HG03457 (cell line): Measurements from ENCODE around the gene TSPAN11.

Experiments
- ATAC-seq: cut with Tn5 transposase; IDR thresholded peaks from one replicate; pipeline ENCODE4 v1.9.1; 2021; ENCODE audit warnings: moderate number of reproducible peaks; ENCODE audit not compliant: unreplicated experiment

The TSPAN11 gene

DNA sequence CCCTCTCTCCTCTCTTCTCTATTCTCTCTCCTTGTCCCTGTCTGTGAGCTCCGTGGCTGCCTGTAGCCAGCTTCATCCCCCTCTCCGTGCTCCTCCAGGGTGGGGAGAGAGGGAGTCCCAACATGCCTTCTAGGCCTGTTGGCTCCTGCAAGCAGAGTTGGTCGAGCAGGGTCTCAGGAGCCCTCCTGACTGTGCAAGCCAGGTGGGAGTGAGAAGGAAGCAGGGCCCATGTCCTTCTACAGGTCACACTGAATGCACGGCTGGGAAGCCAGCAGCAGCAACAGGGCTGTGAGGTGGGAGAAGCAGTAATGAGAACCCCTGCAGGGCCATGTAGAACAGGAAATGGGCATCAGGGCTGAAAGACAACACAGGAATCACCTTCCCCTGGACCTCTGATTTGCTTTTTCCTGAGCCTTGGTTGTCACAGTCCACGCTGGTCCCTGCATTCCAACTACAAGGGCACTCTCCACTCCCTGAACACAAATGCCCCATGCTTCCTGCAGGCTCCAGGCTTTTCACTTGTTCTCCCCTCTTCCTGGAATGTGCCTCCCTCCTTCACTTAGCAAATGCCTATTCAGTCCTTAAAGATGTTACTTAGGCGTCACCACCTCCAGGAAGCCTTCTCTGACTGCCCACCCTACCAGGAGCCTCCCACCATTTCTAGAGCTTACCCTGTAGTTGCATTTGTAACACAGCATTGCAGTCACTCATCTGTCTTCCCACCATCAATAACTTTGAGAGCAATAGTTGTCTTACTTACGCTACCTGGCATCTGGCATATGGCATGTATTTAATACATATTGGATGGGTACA, 51.2 kb downstream of the TSPAN11 start:
- no peak for ATAC-seq

GRCh38 chr12:30978639-30979038, 52.1 kb downstream of the TSPAN11 start:
- no peak for ATAC-seq

DNA sequence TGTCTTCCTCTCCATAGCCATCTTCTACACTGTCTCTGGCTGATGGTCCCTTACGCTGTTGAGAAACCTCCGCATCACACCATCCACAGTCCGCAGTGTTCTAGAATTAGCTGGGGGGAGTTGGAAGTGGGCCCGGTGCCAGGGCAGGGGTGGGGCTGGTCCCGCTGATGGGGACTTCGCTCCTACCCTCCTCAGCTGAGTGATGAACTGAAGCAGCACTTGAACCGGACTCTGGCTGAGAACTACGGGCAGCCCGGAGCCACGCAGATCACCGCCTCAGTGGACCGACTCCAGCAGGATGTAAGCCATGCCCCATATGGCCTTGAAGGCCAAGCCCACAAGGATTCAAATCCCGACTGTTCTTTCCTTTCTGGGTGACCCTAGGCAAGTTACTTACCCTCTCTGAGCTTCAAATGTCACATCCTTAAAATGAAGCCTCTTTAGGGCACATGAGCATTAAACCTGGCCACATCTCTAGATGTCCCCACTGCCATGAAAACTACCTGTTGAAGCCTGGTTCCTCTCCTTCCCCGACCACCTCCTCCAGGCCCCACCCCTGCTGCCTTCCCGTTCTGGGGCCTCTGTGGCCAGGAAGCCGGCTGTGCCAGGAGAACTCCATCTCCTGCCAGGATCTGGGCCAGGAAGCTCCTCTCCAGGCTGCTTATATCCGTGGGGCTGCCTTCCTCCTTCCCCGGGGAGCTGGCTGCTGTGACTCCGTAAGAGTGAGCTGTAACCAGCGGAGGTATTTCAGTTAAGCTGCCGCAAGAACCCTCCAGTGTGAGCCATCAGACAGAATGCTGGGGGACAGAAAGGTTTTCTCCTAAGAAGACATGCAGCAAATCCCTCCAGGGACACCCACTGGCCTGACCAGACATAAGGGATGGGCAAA, 53.1 kb downstream of the TSPAN11 start:
- ATAC-seq = no peak

- no peak for ATAC-seq
Measured at GRCh38 chr12:30980955-30981662, 54.6 kb downstream of the TSPAN11 start.

DNA sequence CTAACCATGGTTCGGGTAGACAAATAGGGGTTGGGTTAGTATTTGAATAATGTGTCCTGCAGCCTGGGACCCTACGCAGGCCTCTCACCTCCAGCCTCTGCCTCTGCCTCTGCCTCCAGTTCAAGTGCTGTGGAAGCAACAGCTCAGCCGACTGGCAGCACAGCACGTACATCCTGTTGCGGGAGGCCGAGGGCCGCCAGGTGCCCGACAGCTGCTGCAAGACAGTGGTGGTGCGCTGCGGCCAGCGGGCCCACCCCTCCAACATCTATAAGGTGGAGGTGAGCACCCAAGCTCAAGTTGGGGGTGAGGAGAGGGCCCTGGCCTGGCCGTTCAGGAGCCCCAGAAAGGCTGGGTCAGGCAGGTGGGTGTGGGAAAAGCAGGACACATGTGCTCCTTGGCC, 55.9 kb downstream of the TSPAN11 start:
- ATAC-seq = no peak

DNA sequence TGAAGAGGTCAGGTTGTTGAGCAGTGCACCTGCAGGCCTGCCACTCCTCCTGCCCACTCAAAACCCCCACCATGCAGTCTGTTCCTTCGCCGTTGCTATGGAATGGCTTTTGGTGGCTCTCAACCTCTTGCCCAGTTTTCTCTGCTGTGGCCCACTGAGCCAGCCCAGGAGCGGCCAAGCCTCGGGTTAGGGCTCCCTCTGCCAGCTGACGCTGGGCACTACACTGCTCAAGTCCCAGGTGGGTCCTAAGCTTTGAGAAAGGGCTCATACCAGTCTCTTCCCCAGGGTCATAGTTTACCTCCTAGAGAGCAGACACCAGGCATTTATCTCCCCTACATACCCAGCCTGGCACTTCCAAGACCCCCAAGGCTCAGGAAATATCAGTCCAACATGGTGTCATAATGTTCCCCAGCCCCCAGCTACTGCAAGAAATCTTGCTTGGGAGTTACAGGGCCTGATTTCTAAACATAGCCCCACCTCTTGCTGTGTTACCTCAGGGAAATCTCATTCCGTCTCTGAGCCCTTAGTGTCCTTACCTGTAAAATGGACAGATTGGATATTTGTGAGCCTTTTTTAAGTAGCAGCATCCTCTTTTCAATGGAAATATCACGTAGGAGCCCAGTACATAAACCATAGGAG, 59.4 kb downstream of the TSPAN11 start:
- no peak for ATAC-seq

DNA sequence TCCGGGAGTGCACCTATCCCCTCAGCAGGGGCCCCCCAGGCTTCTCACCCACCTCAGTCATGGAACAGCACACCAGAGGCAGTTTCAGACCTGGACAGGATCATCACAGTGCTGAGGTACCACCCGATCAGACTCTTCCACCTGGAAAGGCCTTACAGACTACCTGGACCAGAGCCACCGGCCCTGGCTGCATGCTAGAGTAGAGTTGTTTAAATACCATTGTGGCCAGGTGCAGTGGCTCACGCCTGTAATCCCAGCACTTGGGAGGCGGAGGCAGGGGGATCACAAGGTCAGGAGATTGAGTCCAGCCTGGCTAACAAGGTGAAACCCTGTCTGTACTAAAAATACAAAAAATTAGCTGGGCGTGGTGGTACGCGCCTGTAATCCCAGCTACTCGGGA, 61.5 kb downstream of the TSPAN11 start:
- no peak for ATAC-seq

DNA sequence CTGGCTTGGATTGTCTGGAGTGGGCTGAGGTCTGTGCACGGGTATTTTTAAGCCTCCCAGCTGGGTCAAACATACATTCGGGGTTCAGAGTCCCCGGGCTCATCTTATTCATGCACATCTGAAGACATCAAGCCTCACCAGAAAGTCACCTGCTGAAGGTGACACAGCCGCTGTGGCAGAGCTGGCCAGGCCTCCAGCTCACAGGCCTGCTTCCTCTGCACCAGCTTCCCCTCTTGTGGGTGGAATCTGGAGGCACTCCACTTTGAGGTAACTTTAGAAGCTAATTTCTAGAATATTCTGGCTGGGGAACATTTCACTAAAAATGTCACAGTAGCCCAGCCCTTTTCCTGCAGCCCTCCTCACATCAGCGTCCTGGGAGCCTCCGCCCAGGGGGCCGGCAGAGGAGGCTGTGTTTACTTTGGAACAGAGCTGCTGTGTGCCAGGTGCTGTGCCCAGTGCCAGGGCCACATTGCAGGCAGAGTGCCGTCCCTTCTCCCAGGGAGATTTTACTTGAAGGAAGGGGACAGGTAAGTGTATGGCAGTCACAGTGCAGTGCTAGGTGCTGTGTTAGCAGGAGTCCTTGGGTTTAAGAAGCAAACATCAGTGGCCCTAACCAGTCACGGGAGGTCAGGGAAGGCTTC, 62.2 kb downstream of the TSPAN11 start:
- no peak for ATAC-seq

DNA sequence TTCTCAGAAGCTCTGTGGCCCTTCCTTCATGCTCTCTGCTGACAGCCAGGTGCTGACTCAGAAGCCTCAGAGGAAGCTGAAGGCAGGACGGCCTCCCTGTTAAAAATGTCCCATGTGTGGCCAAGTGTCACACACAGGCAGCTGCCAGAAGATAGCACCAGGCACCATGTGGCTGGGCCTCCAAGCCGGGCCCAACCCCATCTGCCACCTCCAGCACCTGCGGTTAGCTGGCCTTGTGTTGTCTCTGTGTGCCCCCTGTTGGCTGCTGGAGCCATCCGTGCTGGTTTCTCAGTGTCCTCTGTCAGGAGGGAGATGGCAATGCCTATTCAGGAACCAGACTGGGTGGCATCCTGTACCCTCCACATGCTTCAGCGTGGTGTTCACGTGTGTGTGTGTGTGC, 63.2 kb downstream of the TSPAN11 start:
- ATAC-seq = no peak

- ATAC-seq = no peak
Measured at GRCh38 chr12:30990316-30990715, 63.8 kb downstream of the TSPAN11 start.

DNA sequence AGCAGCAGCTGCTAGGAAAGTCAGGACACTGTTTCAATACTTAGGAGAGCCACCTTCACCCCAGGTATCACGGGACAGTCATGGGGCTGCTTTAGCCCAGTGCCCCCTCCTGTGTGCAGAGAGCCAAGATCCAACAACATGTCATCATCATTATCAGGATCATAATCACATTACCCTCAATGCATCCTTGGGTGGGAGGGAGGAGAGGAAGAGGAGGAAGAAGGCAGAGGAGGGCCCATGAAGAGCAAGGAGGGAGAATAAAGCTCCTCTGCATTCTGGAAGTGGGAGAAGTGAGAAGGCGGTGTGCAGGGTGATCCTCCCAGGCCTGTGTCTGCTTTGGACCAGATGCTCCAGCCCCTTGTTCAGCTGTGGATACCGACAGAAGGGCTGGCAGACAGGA, 64.2 kb downstream of the TSPAN11 start:
- no peak for ATAC-seq

- no peak for ATAC-seq
Measured at GRCh38 chr12:30991466-30991865, 64.9 kb downstream of the TSPAN11 start.

DNA sequence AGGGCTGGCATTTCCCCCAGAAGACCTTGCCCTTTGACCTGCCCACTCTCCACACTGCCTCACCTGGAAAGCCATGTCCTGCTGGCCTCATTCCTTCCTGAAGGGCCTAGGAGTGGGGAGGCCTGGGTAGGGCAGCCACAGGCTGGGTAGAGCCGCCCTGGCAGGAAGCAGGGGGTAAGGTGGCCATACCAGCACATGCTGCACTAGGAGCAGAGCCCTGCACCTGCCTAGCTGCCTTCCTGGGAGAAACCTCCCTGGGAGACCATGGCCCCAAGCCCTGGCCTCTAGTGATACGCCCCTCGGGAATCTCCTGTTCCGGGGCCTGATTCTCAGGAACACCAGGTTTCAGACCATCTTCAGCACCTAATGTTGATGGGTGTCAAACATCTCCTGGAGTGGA, 65.8 kb downstream of the TSPAN11 start:
- ATAC-seq = no peak

DNA sequence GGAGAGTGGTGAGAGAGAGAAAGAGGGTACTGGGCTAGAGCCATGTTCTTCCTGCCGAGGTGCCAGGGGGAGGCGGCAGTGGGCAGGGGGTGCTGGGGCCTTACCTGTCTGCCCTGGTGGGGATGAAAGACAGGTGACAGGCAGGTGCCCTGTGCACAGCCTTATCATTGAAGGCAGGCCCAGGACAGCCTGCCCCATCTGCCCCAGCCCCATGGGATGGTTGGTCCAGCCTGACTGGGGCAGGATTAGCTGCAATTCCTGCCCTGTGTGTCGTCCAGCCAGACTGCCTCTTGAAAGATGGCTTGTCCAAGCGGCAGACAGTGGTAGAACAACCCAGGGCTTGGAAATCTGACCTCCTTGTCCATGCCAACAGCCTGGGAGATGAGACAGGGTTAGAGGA, 67.2 kb downstream of the TSPAN11 start:
- ATAC-seq = no peak

- no peak for ATAC-seq
Measured at GRCh38 chr12:30994274-30994673, 67.7 kb downstream of the TSPAN11 start.

DNA sequence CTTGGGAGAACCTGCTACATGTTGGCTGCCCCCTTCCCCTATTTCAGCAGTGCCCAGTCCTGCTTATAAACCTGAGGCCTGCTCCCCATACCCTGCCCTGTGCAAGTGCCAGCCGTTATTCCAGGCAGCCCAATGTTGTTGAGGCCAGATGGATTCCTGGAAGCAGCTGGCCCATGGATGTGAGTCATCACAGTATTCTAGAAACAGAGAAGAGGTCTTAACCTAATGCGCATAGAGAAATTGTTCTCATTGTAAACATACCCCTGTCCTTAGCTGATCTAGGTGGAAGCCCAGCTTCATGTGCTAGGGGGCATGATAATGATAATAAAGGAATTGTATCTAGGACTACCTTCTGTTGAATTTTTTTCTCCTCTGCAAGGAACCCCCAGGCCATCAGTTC, 69.7 kb downstream of the TSPAN11 start:
- no peak for ATAC-seq

GRCh38 chr12:30996752-30997151, 70.2 kb downstream of the TSPAN11 start:
- ATAC-seq = no peak

GRCh38 chr12:30997685-30998440, 71.3 kb downstream of the TSPAN11 start:
- no peak for ATAC-seq

- ATAC-seq = no peak
Measured at GRCh38 chr12:30999011-30999410, 72.5 kb downstream of the TSPAN11 start.

- no peak for ATAC-seq
Measured at GRCh38 chr12:30999723-31000122, 73.2 kb downstream of the TSPAN11 start.
